SKM-1 treated with dmso at 0.1 percent for 144 hours (cell line): ENCODE measurements around the gene CYP2W1.
"Not testable (repeated sequence)": the region's sequence is repeated elsewhere in the genome, so short reads cannot be mapped to it uniquely, and the experiment has no call there.

Experiments used
- DNase-seq: peaks from one replicate; lab custom pipeline; 2025; ENCODE audit not compliant: unreplicated experiment; lab: John Stamatoyannopoulos, UW

The CYP2W1 gene, protein sequence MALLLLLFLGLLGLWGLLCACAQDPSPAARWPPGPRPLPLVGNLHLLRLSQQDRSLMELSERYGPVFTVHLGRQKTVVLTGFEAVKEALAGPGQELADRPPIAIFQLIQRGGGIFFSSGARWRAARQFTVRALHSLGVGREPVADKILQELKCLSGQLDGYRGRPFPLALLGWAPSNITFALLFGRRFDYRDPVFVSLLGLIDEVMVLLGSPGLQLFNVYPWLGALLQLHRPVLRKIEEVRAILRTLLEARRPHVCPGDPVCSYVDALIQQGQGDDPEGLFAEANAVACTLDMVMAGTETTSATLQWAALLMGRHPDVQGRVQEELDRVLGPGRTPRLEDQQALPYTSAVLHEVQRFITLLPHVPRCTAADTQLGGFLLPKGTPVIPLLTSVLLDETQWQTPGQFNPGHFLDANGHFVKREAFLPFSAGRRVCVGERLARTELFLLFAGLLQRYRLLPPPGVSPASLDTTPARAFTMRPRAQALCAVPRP

DNA sequence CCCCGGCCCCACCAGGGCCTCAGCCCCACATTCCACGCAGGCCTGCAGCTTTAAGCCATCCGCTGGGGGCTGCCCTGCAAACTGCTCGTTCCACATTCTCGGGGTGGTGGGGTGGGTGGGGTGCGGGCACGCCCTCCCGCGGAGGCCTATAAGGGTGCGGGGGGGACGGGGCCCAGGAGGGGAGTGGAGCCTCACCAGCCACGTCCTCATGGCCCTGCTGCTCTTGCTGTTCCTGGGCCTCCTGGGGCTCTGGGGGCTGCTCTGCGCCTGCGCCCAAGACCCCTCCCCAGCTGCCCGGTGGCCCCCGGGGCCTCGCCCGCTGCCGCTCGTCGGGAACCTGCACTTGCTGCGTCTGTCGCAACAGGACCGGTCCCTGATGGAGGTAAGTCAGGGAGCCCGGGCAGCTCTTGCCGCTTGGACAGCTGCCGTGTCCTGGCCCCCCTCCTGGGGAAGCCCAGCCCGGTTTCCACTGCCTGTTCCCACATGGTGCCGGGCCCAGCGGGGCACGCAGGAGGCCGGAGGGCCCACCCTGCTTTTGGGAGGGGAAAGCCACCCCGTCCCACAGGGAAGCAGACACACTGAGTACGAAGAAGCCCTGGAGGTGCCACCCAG lies at the start of gene CYP2W1:
Gene CYP2W1 (plus strand): TSS at position 178 of the 612 bp plus-strand sequence. CDS start 31 bp downstream, at position 209.
- no peak for DNase-seq

DNA sequence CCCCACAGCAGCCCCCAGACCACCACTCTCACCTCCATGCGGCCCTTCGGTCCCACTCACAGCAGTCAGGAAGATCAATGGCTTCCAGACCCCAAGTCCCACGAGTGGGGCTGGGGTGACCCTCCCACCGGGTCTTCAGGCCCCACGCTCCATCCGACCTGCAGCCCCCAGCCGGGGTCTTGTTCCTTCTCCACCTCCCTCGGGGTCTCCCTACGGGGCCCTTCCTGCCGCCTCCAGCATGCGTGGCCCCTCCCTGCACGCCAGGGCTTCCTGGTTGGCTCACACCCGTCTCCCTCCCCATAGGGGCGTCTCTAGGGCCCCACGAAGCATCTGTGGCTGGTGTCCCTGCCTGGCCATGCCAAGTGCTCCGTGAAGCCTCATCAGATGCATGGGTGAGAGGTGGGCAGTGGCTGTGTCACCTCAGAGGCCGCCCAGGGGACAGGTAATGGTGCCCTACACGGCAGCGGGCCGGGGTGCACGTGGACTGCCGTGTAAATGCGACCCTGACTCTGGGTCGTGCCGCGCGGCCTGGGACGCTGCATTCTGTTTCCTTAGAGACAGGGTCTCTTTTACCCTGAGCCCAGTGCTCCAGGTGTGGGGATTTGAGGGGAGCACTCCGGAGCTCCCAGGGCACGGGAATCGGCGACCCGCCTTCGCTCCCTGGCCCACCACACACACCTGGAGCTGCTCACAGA lies 48.4 kb upstream of the CYP2W1 start:
- no peak for DNase-seq

DNA sequence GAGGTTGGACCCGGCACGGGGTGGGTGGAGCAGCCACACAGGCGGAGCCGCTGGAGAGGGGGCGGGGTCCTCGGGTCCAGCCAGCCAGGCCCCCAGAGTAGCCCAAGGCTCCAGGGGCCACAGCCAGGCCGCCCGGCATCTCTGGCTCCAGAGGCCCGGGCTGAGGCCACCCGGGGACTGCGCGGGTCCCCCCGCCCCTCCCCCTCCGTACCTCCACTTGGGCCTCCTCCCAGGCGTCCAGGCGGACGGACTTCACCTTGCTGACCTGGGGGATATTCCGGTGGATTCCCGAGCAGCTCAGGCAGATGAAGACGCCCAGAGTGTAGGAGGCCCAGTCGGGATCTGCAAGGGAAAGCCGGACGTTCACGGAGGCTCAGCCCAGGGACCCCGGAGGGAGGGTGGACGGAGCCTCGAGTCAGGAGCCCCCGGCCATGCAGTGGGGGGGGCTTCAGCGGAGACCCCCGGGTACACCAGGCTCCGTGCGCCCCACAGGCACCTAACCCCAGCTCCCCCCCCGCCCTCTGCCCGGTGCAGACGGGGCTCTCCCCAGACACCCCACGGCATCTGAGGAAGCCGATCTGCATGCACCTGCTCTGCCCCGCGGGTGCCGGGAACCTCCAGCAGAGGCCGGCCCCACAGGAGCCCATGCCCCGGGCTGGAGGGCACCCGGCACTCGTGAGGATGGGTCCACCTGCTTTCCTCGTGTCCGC lies 47.7 kb upstream of the CYP2W1 start:
- no peak for DNase-seq

DNA sequence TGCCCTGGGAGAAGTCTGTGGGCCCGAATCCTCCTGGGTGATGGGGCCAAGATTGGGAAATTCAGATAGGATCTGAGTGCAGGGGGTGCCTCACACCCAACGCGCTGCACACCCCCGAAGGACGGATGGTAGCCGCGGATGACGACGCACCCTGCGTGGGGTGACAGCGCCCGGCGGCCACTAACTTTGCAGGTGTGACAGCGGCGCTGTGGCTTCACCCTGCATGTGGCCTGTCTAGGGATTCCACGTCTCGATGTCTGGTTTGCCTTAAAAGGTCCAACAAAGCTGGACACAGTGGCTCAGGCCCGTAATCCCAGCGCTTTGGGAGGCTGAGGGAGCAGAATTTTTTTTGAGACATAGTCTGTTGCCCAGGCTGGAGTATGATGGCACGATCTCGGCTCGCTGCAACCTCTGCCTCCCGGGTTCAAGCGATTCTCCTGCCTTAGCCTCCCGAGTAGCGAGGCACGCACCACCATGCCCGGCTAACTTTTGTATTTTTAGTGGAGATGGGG lies 47.1 kb upstream of the CYP2W1 start:
- no peak for DNase-seq

DNA sequence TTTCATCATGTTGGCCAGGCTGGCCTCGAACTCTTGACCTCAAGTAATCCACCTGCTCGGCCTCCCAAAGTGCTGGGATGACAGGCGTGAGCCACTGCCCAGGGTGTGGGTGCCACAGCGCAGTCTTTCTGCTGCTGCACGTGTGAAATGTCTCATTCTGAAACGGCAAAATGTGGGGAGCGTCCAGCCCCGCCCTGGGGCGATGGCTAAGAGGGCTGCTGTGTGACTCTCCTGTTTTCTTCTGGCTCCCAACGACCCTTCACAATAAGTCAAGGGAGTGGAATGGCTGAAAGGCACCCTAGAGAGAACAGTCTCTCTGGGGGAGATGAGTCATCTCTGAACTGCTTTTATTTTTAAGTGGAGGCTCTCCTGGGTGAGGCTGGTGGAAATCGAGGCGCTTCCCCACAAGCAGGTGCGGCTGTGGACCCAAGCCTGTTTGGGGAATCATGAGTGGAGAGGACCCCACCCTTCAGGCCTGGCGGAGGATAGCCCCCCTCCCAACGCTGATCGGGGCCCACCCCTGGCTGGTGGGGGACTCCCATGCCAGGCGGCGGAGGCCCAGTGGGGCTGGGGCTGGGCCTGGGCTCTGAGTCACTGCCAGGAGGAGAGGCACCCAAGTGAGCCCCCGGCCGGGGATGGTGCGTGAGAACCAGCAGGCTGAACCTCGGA lies 46.5 kb upstream of the CYP2W1 start:
- no peak for DNase-seq

DNA sequence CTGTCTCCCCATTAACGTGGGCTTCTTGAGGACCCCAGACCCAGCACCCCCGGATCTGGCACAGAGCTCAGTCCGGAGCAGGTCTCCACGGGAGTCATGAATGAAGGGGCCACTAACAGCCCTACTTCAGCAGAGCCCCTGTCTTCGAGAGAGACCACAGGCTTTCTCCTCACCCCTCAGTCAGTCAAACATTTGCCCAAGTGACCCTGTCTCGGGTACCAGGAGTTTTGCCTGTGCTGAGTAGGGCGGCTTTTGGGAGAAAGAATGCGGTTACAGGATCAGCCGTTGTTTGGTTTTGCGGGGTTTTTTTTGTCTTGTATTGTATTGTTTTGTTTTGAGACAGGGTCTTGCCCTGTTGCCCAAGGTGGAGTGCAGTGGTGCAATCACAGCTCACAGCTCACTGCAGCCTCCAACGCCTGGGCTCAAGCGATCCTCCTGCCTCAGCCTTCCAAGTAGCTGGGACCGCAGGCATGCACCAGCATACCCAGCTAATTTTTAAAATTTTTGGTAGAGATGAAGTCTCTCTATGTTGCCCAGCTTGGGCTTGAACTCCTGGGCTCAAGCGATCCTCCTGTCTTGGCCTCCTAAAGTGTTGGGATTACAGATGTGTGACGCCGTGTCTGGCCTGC lies 45.0 kb upstream of the CYP2W1 start:
- DNase-seq: no peak

DNA sequence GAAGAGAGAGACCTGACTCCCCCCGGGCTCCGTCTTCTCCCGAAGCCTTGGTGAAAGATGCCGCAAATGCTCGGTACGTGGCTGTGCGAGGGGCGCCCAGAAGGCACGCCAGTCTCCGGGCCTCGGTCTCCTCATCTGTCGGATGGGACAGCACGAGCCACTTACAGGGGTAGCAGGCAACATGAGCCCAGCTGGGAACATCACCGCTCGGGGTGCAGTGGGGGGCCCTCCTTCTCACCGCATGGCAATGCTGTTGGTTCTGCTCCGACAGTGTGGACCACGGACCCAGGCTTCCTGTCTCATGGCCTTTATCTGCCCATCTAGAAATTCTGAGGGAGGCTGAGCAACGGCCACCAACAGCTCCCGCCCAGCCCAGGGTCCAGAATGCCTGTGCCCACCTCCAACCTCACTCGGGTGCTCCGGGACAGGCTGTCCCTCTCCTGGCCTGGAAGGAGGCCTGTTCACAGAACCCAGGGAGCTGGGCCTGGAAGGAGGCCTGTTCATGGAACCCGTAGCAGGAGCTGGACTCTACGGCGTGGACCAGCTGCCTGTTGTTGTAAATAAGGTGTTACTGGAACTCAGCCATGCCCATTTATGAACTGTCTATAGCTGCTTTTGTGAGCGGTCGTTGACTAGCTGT lies 44.3 kb upstream of the CYP2W1 start:
- DNase-seq: no peak

DNA sequence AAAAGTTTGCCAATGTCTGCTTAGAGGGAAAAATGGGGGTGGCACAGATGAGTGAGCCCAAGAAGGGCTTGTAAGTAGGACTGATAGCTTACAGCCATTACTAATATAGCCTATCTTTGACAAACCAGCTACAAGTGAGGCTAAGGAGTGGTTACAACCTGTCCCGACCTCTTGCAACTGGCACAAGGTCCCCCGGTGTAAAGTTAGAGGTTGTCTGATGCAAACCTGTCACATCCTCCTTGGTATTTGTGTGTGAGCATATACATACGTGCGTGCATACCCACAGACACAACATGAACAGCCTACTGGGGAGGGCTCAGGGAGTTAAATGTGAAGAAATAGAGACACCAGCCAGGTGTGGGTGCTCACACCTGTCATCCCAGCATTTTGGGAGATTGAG lies 43.1 kb upstream of the CYP2W1 start:
- no peak for DNase-seq

DNA sequence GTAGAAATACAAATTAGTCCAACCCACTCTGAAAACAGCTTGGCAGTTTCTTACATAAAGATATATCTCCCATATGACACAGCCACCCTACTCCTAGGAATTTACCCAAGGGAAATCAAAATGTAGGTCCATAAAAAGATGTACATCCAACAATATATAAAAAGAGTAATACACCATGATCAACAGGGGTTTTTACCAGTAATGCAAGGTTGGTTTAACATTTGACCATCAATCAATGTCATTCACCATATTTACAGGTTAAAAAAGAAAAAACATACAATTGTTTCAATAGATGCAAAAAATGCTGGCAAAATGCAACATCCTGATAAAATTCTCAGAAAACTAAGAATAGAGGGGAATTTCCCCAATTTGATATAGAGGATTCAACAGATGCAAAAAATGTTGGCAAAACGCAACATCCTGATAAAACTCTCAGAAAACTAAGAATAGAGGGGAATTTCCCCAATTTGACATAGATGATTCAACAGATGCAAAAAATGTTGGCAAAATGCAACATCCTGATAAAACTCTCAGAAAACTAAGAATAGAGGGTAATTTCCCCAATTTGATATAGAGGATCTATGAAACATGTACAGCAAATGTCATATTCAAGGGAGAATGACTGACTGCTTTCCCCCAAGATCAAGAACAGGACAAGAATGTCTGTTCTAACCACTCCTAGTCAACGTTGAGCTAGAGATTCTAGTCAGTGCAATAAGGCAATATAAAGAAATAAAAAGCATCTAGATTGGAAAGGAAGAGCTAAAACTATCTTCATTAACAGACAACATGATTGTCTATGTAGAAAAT lies 42.2 kb upstream of the CYP2W1 start:
- no peak for DNase-seq

DNA sequence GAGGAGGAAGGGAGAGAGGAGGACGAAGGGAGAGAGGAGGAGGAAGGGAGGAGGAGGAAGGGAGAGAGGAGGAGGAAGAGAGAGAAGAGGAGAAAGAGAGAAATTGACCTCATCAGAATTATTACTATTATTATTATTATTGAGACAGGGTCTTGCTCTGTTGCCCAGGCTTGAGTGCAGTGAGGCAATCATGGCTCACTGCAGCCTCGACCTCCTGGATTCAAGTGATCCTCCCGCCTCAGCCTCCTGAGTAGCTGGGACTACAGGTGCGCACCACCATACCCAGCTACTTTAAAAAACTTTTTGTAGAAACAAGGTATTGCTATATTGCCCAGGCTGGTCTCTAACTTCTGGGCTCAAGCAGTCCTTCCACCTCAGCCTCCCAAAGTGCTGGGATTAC lies 39.2 kb upstream of the CYP2W1 start:
- DNase-seq: not testable (repeated sequence)

DNA sequence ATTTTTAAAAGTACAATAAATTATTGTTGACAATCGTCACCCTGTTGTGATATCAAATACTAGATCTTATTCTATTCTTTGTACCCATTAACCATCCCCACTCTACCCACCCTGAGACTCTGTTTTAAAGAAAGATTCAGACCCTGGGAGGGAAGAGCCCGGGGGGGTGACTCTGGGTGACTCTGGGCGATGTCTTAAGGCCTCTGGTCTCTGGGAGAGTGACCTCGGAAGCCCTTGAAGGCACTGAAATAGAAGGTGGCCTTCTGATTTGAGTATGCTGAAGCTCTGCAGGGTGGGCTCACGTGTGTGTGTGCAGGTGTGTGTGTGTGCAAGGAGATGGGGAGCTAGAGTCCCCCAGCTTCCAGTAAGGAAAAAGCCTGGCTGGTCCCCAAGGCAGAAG lies 38.2 kb upstream of the CYP2W1 start:
- no peak for DNase-seq

DNA sequence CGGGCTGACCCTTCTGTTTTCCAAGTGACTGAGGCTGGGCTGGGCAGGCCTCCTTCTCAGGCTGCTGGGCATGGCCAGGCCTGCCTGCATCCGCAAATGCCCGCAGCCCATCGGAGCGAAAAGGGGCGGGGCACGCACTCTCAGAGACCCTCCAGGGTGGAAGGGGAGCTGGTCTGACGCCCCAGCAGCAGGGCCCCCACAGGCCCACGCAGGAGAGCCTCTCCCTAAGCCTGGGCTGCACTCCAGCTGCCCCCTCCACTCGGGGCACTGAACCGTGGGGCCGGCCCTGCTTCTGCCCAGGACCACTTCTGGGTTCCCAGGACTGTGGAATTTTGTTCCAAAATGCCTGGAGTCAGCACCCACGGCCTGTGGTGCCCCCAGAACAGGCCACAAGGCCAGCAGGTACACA lies 37.8 kb upstream of the CYP2W1 start:
- no peak for DNase-seq

DNA sequence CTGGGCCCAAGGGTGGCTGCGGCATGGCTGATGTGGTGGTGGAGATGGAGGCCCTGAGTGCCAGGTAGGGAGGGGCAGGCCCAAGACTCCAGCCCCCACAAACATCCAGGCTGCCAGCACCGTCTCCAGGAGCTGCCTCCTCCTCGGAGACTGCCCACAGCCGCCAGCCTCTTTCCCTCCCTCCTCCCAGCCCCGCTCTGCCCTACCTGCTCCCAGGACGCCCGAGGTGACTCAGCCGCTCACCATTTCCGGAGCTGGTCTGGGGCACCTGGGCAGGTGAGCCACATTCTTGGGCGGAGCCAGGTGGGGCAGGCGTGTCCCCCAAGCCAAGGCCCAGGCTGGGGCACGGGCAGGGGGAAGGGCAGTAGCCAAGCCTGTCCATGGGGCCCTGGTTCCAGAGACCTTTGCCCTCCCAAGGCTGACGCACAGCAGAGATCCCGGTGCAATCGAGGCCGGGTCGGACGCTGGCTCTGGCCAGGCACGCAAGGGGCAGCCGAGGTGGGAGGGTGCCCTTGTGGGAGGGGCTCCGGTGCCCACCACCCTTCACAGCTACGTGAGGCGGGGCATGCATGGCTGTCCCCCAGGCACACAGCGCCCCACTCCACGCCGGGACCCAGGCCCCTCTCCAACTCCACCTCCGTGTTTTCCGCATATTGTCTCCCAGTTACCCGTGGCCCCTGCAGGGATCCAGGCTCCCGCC lies 37.3 kb upstream of the CYP2W1 start:
- DNase-seq: no peak

DNA sequence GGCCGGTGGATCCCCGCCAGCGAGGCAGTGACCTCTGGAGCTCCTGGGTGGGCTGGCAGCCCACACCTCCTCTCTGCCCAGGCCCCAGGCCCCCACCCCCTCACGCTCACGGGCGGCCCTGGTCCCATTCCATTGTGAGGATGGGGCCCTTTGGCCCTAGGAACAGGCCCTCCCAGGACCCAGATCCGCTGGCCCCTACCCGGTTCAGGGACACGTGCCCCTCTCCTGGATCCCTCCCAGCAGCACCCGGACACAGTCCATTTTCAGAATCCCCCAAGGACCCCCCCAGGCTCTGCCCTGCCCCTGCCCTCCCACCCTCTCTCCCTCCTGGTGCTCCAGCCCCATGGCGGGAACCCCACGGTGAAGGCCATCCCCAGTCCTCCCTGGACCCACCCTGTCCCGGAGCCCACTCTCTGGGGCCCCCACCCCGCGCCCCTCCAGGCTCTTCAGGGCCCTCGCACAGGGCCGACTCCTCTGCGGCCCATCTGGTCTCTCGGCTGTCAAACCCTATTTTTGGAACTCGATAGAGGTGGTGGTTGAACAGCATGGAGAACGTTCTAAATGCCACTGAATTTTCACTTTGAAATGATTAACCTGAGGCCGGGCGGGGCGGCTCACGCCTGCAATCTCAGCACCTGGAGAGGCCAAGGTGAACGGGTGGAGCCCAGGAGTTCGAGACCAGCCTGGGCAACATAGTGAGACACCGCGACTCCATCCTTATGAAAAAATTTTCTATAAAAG lies 36.6 kb upstream of the CYP2W1 start:
- DNase-seq: no peak

DNA sequence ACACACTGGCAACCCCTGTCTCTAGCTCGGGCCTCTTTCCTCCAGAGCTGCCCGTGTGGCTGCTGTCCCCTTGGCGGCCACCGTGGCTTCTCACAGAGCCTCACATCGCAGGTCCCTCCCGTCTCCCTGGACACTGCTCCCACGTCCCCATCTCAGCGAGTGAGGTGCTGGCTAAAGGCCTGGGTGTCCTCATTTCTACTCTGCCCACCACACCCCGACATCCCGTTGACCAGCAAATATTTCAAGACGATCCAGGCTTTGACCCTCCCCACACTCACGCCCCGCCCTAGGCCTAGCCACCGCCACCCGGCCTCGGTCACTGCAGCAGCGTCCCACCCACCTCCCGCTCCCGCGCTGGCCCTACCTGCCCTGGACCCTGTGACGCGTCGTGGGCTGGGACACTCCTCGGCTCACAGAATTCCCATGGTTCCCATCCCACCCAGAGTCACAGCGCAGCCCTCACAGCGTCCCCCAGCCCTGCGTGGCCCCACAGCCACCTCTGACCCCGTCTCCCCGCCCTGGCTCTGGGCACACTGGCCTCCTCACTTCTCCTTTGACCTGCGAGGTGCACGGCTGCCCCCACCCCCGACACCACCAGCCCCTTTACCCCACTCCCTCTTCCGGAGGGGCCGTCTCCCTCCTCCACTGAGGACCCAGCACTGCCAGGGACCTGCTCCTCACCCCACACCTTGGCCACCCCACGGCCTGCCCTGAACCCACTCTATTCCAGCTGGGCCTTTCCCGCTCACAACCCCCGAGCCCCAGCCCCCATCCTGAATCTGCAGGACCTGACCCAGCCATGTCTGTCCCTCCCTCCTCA lies 35.4 kb upstream of the CYP2W1 start:
- DNase-seq: no peak
